K562 (cell line): ENCODE results near the gene NSUN2. TPM values are rescaled to one million over a fixed set of nuclear protein-coding genes. Genes with fewer than 3 reads are reported as not detected.

ENCODE experiments used
- ATAC-seq: fragments of 200-7000 bp; cut with Tn5 transposase; 3 replicates; pipeline ENCODE4 v1.9.1; 2020; ENCODE audit warnings: moderate library complexity
- BruUV-seq: library from RNA; stranded (reverse); fragments of 400-500 nt; replicated peaks from 2 replicates; lab custom pipeline; 2021; lab: Mats Ljungman, UMichigan
- CTCF ChIA-PET: fragments of 300-600 bp; formaldehyde crosslinking; extraction: SDS; loops from one replicate; lab custom pipeline; 2021; ENCODE audit warnings: low intra/inter-chr PET ratio; lab: Yijun Ruan, JAX
- POLR2A ChIA-PET: fragments of 300-600, 350-650 bp; sonication (Branson Sonifier 250); formaldehyde crosslinking; extraction: SDS; loops from one replicate; lab custom pipeline; 2021; ENCODE audit warnings: antibody characterized with exemption, inconsistent platforms; lab: Yijun Ruan, JAX
- DNase-seq, 4 experiments: peaks; one replicate each; pipeline versions ENCODE4 v3.0.0 to v3.0.0-alpha.2; 2011 to 2018; ENCODE audit warnings: low spot score in 3 of 4, mixed read lengths in 3 of 4; ENCODE audit errors: extremely low read depth in 1 of 4
- FAIRE-seq: peaks from 2 replicates; lab custom pipeline; 2011; peaks lifted over from hg19 to GRCh38; lab: Jason Lieb, UNC
- H2AFZ ChIP-seq: 2 replicates; pipeline ENCODE4 v1.6.0; 2011; ENCODE audit warnings: low read depth, low read length, control low read depth, inconsistent platforms
- H3K27ac ChIP-seq: fragments of 200-600 bp; 3 replicates; pipeline ENCODE4 v1.8.0; 2011; ENCODE audit warnings: low read depth, mild to moderate bottlenecking, control low read depth, inconsistent platforms, low read length, moderate library complexity, mixed read lengths; ENCODE audit errors: extremely low read depth
- H3K27me3 ChIP-seq, 2 experiments: fragments of 300-600 bp in 1 of 2; 2 replicates in 1 of 2; 3 replicates in 1 of 2; pipeline versions ENCODE4 v1.6.0 to v1.8.0; 2011; ENCODE audit warnings: inconsistent platforms in 2 of 2, low read length in 2 of 2, mild to moderate bottlenecking in 1 of 2, mixed read lengths in 1 of 2, moderate library complexity in 1 of 2; ENCODE audit not compliant: control insufficient read depth in 2 of 2, insufficient read depth in 2 of 2
- H3K36me3 ChIP-seq: fragments of 300-600 bp; 3 replicates; pipeline ENCODE4 v1.8.0; 2011; ENCODE audit warnings: mild to moderate bottlenecking, low read length, inconsistent platforms; ENCODE audit not compliant: control insufficient read depth, insufficient read depth
- H3K4me1 ChIP-seq, 2 experiments: fragments of 200-600 bp in 1 of 2; replicated peaks in 1 of 2; 2 replicates in 1 of 2; 3 replicates in 1 of 2; pipeline versions ENCODE4 v1.5.1 to v1.8.0; 2011; ENCODE audit warnings: inconsistent platforms in 2 of 2, low read length in 2 of 2, mild to moderate bottlenecking in 1 of 2, mixed read lengths in 1 of 2, moderate library complexity in 1 of 2; ENCODE audit not compliant: control insufficient read depth in 2 of 2, insufficient read depth in 2 of 2
- H3K4me2 ChIP-seq: 2 replicates; pipeline ENCODE4 v1.6.1; 2011; ENCODE audit warnings: low read length, control low read depth, inconsistent platforms, mixed read lengths; ENCODE audit not compliant: insufficient read depth
- H3K4me3 ChIP-seq: fragments of 200-600 bp; sonication (generic), shearing (Covaris generic); 2 replicates; pipeline ENCODE4 v1.5.1; 2016; ENCODE audit warnings: control low read depth, inconsistent platforms
- H3K79me2 ChIP-seq: fragments of 200-600 bp; 3 replicates; pipeline ENCODE4 v1.8.0; 2011; ENCODE audit warnings: low read length, inconsistent platforms; ENCODE audit not compliant: control insufficient read depth, insufficient read depth
- H3K9ac ChIP-seq, 2 experiments: 2 replicates each; pipeline versions ENCODE4 v1.6.0 to v1.6.1; 2011; ENCODE audit warnings: low read depth in 2 of 2, low read length in 2 of 2, control low read depth in 1 of 2, inconsistent platforms in 1 of 2, mild to moderate bottlenecking in 1 of 2, mixed read lengths in 1 of 2; ENCODE audit not compliant: insufficient read depth in 1 of 2
- H3K9me1 ChIP-seq: one replicate; pipeline ENCODE4 v1.6.0; 2011; ENCODE audit warnings: inconsistent platforms, mild to moderate bottlenecking, low read length, moderate library complexity; ENCODE audit not compliant: control insufficient read depth, insufficient read depth
- H3K9me3 ChIP-seq: replicated peaks from 2 replicates; pipeline ENCODE4 v1.5.1; 2011; ENCODE audit warnings: low read depth, low read length, inconsistent platforms; ENCODE audit not compliant: control insufficient read depth, insufficient read depth
- H4K20me1 ChIP-seq: replicated peaks from 2 replicates; pipeline ENCODE4 v1.6.1; 2011; ENCODE audit warnings: low read length, inconsistent platforms, mixed read lengths; ENCODE audit not compliant: control insufficient read depth, insufficient read depth
- ARID4B ChIP-seq: sonication (generic); formaldehyde crosslinking; IDR thresholded peaks from 2 replicates; pipeline ENCODE4 v1.8.0; 2022; ENCODE audit warnings: mild to moderate bottlenecking, missing genetic modification reagents
- CGGBP1 ChIP-seq: fragments of 250-450 bp; sonication (Bioruptor Pico); IDR thresholded peaks from 2 replicates; pipeline ENCODE4 v1.9.0; 2021; ENCODE audit warnings: mild to moderate bottlenecking
- HCFC1 ChIP-seq: IDR thresholded peaks from 2 replicates; pipeline ENCODE4 v1.6.1; 2012; ENCODE audit warnings: low read depth, low read length, improper control_type of control experiment
- JUN ChIP-seq, 2 experiments: sonication (generic) in 1 of 2; formaldehyde crosslinking in 1 of 2; IDR thresholded peaks; 2 replicates each; pipeline versions ENCODE4 v1.6.1 to v1.8.0; 2012 to 2022; ENCODE audit warnings: borderline replicate concordance in 2 of 2, mild to moderate bottlenecking in 2 of 2, improper control_type of control experiment in 1 of 2, low read depth in 1 of 2, low read length in 1 of 2, missing genetic modification reagents in 1 of 2
- KAT7 ChIP-seq: sonication (generic); formaldehyde crosslinking; IDR thresholded peaks from 2 replicates; pipeline ENCODE4 v1.8.0; 2022; ENCODE audit warnings: missing genetic modification reagents, mild to moderate bottlenecking, borderline replicate concordance
- KLF13 ChIP-seq: fragments of 450-650 bp; IDR thresholded peaks from 2 replicates; pipeline ENCODE4 v1.6.1; 2016; ENCODE audit warnings: missing genetic modification characterization, low read depth, mild to moderate bottlenecking, missing compliant biosample characterization, moderate library complexity, borderline replicate concordance
- MAFK ChIP-seq: IDR thresholded peaks from 2 replicates; pipeline ENCODE4 v1.6.1; 2011; ENCODE audit warnings: low read length, improper control_type of control experiment
- PHB2 ChIP-seq: fragments of 450-650 bp; IDR thresholded peaks from 2 replicates; pipeline ENCODE4 v1.6.1; 2017; ENCODE audit warnings: low read depth
- PHF21A ChIP-seq: fragments of 450-650 bp; IDR thresholded peaks from 2 replicates; pipeline ENCODE4 v1.6.1; 2017; ENCODE audit warnings: low read depth, borderline replicate concordance
- PPARD ChIP-seq: fragments of 250-450 bp; sonication (Bioruptor Pico); IDR thresholded peaks from 2 replicates; pipeline ENCODE4 v1.8.0; 2022; ENCODE audit warnings: inconsistent platforms, mild to moderate bottlenecking, moderate library complexity
- RFX5 ChIP-seq: IDR thresholded peaks from 2 replicates; pipeline ENCODE4 v1.6.1; 2011; ENCODE audit warnings: low read depth, mild to moderate bottlenecking, improper control_type of control experiment, low read length
- TGIF2 ChIP-seq: sonication (generic); formaldehyde crosslinking; IDR thresholded peaks from 2 replicates; pipeline ENCODE4 v1.8.1; 2022; ENCODE audit warnings: mild to moderate bottlenecking, missing genetic modification reagents, moderate library complexity
- WGBS: fragments of 100-300 bp; shearing (Covaris generic); methylation state at CpG from one replicate; pipeline ENCODE4 v1.1.6; 2016; ENCODE audit warnings: low coverage, mixed read lengths; ENCODE audit not compliant: insufficient coverage; ENCODE audit errors: missing lambda C conversion rate; 5-methylcytosine and 5-hydroxymethylcytosine counted together
- in situ Hi-C: fragments of 300-500 bp; cut with MboI; formaldehyde crosslinking; loops from 4 replicates; pipeline ENCODE4 v1.15.0; 2018; ENCODE audit warnings: inconsistent platforms, mixed read lengths
- intact Hi-C: fragments of 100-400 bp; cut with micrococcal nuclease; formaldehyde crosslinking; loops from 2 replicates; pipeline ENCODE4 v1.14.2; 2022
- polyA plus RNA-seq, 8 experiments: library from polyadenylated mRNA; depleted of rRNA in 4 of 8; stranded (reverse) in 5 of 8; unstranded in 3 of 8; fragments of >200 nt; fragmentation: Nextera tagmentation in 2 of 8; fragmentation: Illumina TruSeq in 1 of 8; extraction: Ambion mirVana in 2 of 8; extraction: Trizol in 1 of 8; gene quantifications; 2 replicates each; pipeline versions ENCODE4 v1.2.1 to v1.2.3, GENCODE V29; 2011 to 2014; ENCODE audit warnings: inconsistent platforms in 1 of 8, missing spikeins in 1 of 8
- total RNA-seq, 7 experiments: library from RNA; depleted of rRNA in 6 of 7; stranded (reverse); fragments of >200 nt in 6 of 7; fragmentation: Illumina TruSeq in 2 of 7; extraction: Trizol in 2 of 7; gene quantifications; 2 replicates each; pipeline versions ENCODE4 v1.2.1 to v1.2.3, GENCODE V29; 2011 to 2021; ENCODE audit warnings: low replicate concordance in 1 of 7

The NSUN2 gene
- total and polyA plus RNA-seq, 9 of the 15 experiments (the other 6 are each of a cell fraction or from before 2014, with no cell fraction given), result 9.2 to 167 (median 127) TPM

- CTCF ChIA-PET, result no interaction called here
- intact Hi-C loops (no loop called here), in situ Hi-C loops (no loop called here)
- Histone ChIP-seq H3K9ac (no peak overlapping the region), H3K79me2 (peaks cover 84% of the 10 kb centered on the region), H3K4me2 (no peak overlapping the region), H4K20me1 (peaks cover 20% of the 10 kb centered on the region), H3K36me3 (peaks cover 96% of the 10 kb centered on the region), H3K9me1 (peaks cover 4% of the 10 kb centered on the region), H3K4me3 (no peak overlapping the region), H3K4me1 (no peaks in the 10 kb centered on the region), H3K9me3 (no peaks in the 10 kb centered on the region), H2AFZ (no peak overlapping the region), H3K27me3 (no peaks in the 10 kb centered on the region), H3K27ac (no peak overlapping the region)
- no peak for FAIRE-seq
- BruUV-seq, result no TSS peak
- 93% methylated on average over 6 of the region's 6 CpGs for WGBS
- no peak for DNase-seq
- no peak for ATAC-seq
- POLR2A ChIA-PET, result no interaction called here
- no peak for TF ChIP-seq JUN (IDR thresholded peaks at IDR 0.05; ENCODE audit: borderline replicate concordance, low read depth, low read length)
- no peak for TF ChIP-seq JUN (CRISPR knock-in tag; IDR thresholded peaks at IDR 0.05; ENCODE audit: borderline replicate concordance)
- no peak for TF ChIP-seq ARID4B
- TF ChIP-seq PHF21A, result no peak
- TF ChIP-seq TGIF2 (CRISPR knock-in tag), result no peak
- no peak for TF ChIP-seq RFX5
- no peak for TF ChIP-seq PHB2
- TF ChIP-seq PPARD (CRISPR knock-in tag), result no peak
- TF ChIP-seq KAT7 (CRISPR knock-in tag), result no peak
- TF ChIP-seq KLF13, result no peak
- no peak for TF ChIP-seq HCFC1
- TF ChIP-seq CGGBP1, result no peak
- TF ChIP-seq MAFK, result no peak
These were observed 16.2 kb downstream of the NSUN2 start for GRCh38 chr5:6616632-6617031.
